ELR (cell line): ENCODE data around the gene BIRC7.

Experiments
- DNase-seq: peaks from one replicate; pipeline ENCODE4 v3.0.0-alpha.2; 2015; ENCODE audit warnings: low read depth

BIRC7 gene, protein sequence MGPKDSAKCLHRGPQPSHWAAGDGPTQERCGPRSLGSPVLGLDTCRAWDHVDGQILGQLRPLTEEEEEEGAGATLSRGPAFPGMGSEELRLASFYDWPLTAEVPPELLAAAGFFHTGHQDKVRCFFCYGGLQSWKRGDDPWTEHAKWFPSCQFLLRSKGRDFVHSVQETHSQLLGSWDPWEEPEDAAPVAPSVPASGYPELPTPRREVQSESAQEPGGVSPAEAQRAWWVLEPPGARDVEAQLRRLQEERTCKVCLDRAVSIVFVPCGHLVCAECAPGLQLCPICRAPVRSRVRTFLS

DNA sequence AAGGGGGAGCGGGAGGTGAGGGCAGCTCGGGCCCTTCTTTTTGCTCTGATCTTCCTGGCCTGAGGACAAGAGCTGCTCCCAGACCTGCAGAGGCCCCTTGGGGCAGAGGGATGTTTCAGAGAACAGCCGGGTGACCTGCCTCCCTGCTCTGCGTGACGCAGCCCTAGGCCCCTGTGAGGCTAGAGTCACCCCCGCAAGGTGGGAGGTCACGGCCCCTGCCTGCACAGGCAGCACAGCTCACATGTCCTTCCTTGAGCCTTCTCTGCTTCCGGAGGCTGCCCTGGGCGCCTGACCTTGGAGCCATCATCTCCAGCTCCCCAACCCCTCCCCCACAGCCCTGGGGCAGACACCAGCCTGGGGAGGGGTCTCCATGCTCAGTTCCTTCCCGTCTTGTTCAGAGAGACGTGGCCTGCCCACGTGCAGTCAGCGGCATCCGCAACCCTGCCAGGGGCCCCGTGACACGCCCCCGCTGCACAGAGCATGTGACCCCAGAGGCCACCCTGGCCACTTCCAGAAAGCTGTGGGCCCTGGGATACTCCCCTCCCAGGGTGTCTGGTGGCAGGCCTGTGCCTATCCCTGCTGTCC, at the start of gene BIRC7:
BIRC7 (plus strand) TSS at position 507 of the 585 bp plus-strand sequence. CDS start 192 bp downstream, outside the sequence.
- DNase-seq: no peak

DNA sequence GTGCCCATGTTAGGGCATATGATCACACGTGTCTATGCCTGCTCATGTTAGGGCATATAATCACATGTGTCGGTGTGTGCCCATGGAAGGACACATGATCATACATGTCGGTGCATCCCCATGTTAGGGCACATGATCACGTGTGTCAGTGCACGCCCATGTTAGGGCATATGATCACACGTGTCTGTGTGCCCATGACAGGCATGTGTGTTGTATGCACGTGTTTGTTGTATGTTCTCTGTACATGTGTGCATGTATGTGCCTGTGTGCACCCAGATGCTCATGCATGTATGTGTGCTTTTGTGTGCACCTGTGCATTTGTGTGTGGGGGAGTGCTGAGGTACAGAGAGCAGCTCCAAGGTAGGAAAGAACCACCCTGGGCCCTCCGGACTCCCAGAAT, 49.6 kb upstream of the BIRC7 start:
- DNase-seq: no peak

- DNase-seq: peak; percentile 62
These were observed 49.0 kb upstream of the BIRC7 start for GRCh38 chr20:63186528-63187316.

- DNase-seq: no peak
These were observed 48.2 kb upstream of the BIRC7 start for GRCh38 chr20:63187338-63188158.

DNA sequence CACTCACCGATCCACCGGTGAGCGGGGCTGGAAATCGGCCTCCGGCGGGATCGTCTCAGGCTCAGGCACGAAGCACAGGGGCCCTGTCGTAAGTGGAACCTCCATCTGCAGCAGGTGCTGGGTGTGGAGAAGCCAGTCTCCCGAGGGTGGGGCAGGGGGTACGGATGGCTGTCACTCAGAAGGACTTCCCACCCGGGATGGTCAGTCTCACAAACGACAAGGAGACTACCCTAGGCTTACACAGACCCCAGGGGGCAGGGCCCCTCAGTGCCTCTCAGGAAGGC, 47.6 kb upstream of the BIRC7 start:
- no peak for DNase-seq

GRCh38 chr20:63188641-63189321, 46.9 kb upstream of the BIRC7 start:
- DNase-seq: no peak

- DNase-seq: no peak
These were observed 46.4 kb upstream of the BIRC7 start for GRCh38 chr20:63189322-63189642.

DNA sequence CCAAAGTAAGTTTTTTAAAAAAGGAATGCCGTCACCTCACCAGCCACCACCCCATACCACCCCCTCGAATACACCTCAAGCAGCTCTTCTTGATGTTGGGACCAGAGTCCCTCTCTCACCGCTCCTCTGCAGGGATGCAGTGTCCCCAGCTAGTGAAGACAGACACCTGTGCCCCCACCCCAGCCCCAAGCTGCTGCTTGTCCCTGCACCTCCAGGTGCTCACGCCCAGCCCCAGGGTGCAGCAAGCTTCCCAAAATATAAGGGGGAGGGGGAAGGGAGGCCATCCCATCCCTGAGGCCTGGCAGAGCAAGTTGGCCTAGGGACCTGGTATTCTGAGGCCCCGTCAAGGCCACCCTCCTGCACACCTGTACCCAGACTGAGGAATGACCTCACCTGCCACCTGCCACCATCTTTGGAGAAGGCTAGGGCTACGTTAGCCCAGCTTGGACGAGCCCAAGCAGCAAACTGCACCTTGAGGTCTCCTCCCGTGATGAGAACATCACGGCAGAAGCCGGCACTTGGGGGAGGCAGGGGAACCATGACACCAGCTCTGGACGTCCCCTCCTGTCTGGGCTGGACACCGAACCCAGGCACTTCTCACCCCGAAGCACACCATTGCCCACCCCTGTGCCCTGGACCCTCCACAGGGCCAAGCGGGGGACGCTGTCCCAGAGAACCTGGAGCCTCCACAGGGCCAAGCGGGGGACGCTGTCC, 45.7 kb upstream of the BIRC7 start:
- DNase-seq: no peak

GRCh38 chr20:63190828-63191227, 44.9 kb upstream of the BIRC7 start:
- no peak for DNase-seq

DNA sequence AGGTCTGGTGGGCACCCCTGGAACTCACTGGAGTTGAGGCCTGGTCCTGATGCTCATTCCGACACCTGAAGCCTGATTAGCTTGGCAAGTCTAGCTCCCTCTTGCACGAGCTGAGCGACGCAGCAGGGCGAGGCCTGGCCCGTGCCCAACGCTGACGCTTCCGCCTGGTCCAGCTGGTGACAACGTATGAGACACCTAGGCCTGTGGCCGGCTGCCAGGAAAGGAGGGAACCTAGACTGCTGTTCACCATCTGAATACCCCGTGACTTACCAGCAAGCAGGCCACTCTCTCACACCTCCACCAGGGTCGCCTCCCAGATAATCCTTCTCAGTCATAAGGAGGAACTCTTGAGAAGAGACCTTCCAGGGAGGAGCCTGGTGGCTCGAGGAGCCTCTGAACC, 44.3 kb upstream of the BIRC7 start:
- peak; percentile 53 for DNase-seq

- DNase-seq: no peak
These were observed 43.0 kb upstream of the BIRC7 start for GRCh38 chr20:63192721-63193120.

- no peak for DNase-seq
These were observed 41.5 kb upstream of the BIRC7 start for GRCh38 chr20:63194007-63194796.

DNA sequence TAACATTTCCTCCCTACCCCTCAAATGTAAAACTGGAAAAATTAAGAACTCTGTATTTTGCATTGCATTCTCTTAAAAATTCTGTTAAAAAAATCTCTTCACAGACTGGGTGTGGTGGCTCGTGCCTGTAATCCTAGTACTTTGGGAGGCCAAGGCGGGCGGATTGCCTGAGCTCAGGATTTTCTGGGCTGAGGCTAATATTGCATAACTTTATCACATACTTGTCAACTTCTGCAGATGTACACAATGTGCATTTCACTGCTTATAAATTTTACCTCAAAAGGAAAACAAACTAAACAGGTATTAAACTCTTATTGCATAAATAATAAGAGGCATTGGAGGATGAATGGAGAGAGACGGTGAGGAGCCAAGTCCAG, 40.9 kb upstream of the BIRC7 start:
- no peak for DNase-seq

GRCh38 chr20:63196768-63197470, 38.8 kb upstream of the BIRC7 start:
- DNase-seq: no peak

DNA sequence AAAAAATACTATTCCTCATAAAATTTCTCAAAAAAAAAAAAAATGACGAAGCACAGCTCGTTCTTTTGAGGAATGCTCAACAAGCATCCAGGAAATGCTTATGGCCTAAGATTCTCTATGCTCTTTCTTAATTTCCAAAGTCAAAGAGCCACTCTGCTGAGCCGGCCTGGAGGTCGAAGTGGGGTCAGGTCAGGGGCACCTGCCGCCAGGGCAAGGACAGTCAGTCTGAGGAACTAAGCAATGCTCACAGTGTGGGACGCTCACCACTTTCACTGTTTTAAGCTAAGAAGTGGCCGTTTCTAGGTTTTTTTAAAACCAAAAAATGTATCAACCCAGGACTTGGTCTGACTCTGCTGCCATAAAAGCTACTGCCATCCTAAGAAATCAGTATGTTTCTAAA, 37.1 kb upstream of the BIRC7 start:
- no peak for DNase-seq

DNA sequence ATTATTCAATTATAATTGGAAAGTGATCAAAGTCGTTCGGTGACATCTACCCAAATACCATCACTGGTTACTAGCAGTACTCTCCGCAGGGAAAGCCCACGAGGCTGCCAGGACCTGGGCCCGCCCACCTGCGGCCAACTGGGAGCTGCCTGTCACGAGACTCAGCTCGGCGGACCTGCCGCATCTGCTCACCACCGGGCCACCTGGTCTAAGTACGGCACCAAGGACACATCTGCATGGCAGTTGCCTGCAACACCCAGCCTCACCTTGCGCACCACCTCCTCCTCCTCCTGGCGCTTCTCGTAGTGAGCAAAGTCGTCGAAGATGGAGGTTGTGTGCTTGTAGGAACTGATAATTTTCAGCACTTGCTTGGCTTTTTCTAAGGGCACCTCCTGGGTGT, 33.7 kb upstream of the BIRC7 start:
- DNase-seq: no peak

DNA sequence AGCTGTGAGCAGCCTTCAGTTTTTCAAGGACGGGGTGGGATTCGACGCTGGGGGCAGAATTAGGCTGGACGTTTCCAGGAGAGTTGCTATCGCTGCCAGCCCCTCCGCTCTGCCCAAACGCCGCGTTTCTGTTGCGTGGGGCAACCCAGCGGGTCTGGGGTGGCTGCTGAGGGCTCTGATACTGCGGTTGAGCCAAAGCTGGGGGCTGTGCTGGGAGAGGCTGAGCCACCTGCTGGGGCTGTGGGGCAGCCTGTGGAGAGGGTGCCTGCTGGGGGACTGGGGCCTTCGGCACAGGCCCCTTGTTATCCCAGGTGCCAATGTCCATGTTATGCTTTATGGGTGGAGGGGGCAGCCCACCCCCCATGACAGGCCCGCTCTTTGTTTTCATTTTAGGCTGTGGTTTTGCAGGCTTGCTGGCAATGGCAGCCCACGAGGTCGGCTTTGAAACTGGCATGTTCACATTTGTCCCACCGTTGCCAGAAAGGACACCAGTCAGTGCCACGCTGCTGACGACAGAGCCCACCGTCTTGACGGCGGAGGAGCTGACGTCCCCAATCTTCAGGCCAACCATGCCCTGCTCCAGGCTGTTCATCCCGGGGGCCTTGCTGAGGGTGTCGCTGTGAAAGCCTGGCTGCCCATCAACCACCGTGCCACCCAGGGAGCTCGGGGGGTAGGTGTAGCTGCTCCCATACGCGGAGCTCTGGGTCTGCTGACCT, 32.7 kb upstream of the BIRC7 start:
- DNase-seq: no peak

- no peak for DNase-seq
These were observed 31.3 kb upstream of the BIRC7 start for GRCh38 chr20:63204362-63204761.

DNA sequence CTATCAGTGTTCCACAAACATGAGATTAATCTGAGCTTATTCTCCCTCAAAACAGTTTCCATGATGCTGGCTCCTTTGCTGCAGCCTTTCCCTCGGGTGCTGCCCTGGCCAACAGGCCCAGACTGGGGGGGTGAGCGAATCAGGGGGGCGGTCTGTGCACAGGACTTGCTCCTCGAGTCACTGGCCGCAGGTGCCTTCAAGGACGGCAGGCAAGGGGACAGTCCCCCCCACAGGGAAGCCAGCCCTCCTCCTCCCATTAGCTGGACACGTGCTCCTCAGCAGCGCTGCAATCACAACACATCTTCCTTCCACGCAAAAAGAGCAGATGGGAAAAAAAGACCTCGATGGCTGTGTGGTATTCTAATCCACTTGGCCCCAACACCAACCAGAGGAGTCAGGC, 29.8 kb upstream of the BIRC7 start:
- DNase-seq: no peak
